Hepatocyte (in vitro differentiated cells): ENCODE results near the gene CABP4. TPM values are rescaled to one million over a fixed set of nuclear protein-coding genes. Genes with fewer than 3 reads are reported as not detected.

Experiments used
- DNase-seq: peaks from one replicate; pipeline ENCODE4 v3.0.0-alpha.2; 2016; ENCODE audit warnings: low spot score
- H2AFZ ChIP-seq: fragments of 200-600 bp; sonication (generic); 2 replicates; pipeline ENCODE4 v1.6.0; 2016; ENCODE audit warnings: antibody characterized with exemption, mild to moderate bottlenecking
- H3K27ac ChIP-seq: fragments of 200-600 bp; sonication (generic); 2 replicates; pipeline ENCODE4 v1.5.1; 2016; ENCODE audit warnings: mild to moderate bottlenecking
- H3K27me3 ChIP-seq: fragments of 200-600 bp; sonication (generic); 2 replicates; pipeline ENCODE4 v1.6.1; 2016
- H3K36me3 ChIP-seq: fragments of 200-600 bp; sonication (generic); replicated peaks from 2 replicates; pipeline ENCODE4 v1.5.1; 2016; ENCODE audit warnings: low read depth; ENCODE audit not compliant: insufficient read depth
- H3K4me1 ChIP-seq: fragments of 200-600 bp; sonication (generic); 2 replicates; pipeline ENCODE4 v1.5.1; 2016; ENCODE audit warnings: mild to moderate bottlenecking, moderate library complexity; ENCODE audit not compliant: insufficient read depth
- H3K4me2 ChIP-seq: fragments of 200-600 bp; sonication (generic); 2 replicates; pipeline ENCODE4 v1.6.0; 2016
- H3K4me3 ChIP-seq: fragments of 200-600 bp; sonication (generic); 2 replicates; pipeline ENCODE4 v1.5.1; 2016; ENCODE audit warnings: mild to moderate bottlenecking
- H3K79me2 ChIP-seq: fragments of 200-600 bp; sonication (generic); 2 replicates; pipeline ENCODE4 v1.6.0; 2017; ENCODE audit warnings: mild to moderate bottlenecking
- H3K9me2 ChIP-seq: fragments of 200-600 bp; sonication (generic); replicated peaks from 2 replicates; pipeline ENCODE4 v1.6.0; 2017; ENCODE audit warnings: mild to moderate bottlenecking; ENCODE audit not compliant: insufficient read depth
- H3K9me3 ChIP-seq: fragments of 200-600 bp; sonication (generic); 2 replicates; pipeline ENCODE4 v1.5.1; 2016; ENCODE audit warnings: low read depth, mild to moderate bottlenecking
- H4K20me1 ChIP-seq: fragments of 200-600 bp; sonication (generic); 2 replicates; pipeline ENCODE4 v1.6.0; 2016; ENCODE audit warnings: mild to moderate bottlenecking; ENCODE audit not compliant: insufficient read depth, poor library complexity, severe bottlenecking
- CTCF ChIP-seq: fragments of 200-600 bp; sonication (generic); IDR thresholded peaks from 2 replicates; pipeline ENCODE4 v1.5.1; 2016; ENCODE audit warnings: antibody characterized with exemption, mild to moderate bottlenecking; ENCODE audit not compliant: poor library complexity
- EZH2 ChIP-seq: fragments of 200-600 bp; sonication (generic); IDR thresholded peaks from 2 replicates; pipeline ENCODE4 v1.6.1; 2016; ENCODE audit warnings: antibody characterized with exemption, mild to moderate bottlenecking, borderline replicate concordance
- EZH2phosphoT487 ChIP-seq: fragments of 200-600 bp; sonication (generic); IDR thresholded peaks from one replicate; pipeline ENCODE4 v1.6.1; 2018; ENCODE audit warnings: antibody characterized with exemption, mild to moderate bottlenecking, low read depth, moderate library complexity; ENCODE audit not compliant: unreplicated experiment, severe bottlenecking
- WGBS: methylation state at CpG from one replicate; pipeline ENCODE4 v1.1.6; 2016; ENCODE audit warnings: low lambda C conversion rate; ENCODE audit errors: missing lambda C conversion rate; 5-methylcytosine and 5-hydroxymethylcytosine counted together
- polyA plus RNA-seq: library from polyadenylated mRNA; unstranded; fragments of >200 nt; fragmentation: Nextera tagmentation; extraction: Ambion mirVana; gene quantifications from 2 replicates; pipeline ENCODE4 v1.2.1, GENCODE V29; 2016
- total RNA-seq: library from RNA; depleted of rRNA; stranded (reverse); fragments of >200 nt; gene quantifications from 2 replicates; pipeline ENCODE4 v1.2.3, GENCODE V29; 2014

The CABP4 gene
- total and polyA plus RNA-seq, 2 experiments from 2014 or later, result not detected

DNA sequence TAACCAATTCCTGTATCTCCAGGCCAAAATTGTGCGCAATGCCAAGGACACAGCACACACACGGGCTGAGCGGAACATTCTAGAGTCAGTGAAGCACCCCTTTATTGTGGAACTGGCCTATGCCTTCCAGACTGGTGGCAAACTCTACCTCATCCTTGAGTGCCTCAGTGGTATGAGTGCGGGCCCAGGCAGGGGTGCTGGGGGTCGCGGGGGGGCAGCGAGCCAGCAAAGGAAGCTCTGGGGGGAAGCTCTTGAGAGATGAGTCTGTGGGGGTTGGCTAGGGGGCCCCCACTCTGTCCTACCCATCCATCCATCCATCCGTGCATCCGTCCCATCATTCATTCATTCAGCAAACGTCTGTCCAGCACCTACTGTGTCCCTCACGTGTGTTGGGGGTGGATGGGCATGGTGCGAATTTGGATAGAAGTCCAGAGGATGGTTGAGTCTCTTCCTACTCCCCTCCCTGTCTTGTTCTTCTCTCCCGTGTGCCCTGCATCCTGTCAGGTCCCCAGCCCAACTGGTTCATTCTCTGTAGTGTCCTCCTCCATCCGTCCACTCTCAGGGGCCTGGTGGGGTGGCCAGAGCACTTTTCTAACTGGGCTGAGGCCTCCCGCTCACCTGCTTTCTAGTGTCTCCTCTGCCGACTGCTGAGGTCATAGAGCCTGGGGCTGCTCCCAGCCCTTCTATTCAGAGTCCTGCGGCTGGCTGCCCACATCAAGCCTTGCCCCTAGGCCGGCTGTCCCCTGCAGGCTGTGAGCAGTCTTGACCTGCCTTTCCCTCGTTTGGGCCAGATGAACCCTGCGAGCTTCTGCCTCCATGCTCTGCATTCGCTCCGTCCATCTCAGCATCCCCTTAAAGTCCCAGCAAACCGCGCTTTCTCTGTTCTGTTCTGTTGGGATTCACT lies 23.6 kb upstream of the CABP4 start:
- no peaks in the 10 kb centered on the region for H4K20me1 ChIP-seq
- no peak overlapping the region for H3K4me3 ChIP-seq
- H3K4me1 ChIP-seq, result peaks cover 10% of the 10 kb centered on the region
- DNase-seq, result no peak
- peaks cover 24% of the 10 kb centered on the region for H3K79me2 ChIP-seq
- H3K36me3 ChIP-seq, result no peaks in the 10 kb centered on the region
- H2AFZ ChIP-seq, result no peak overlapping the region
- no peak overlapping the region for H3K27ac ChIP-seq
- no peak overlapping the region for H3K4me2 ChIP-seq
- no peaks in the 10 kb centered on the region for H3K27me3 ChIP-seq
- TF ChIP-seq EZH2 (no peak), EZH2phosphoT487 (no peak), CTCF (no peak)
- WGBS, result 97% methylated on average over 24 of the region's 24 CpGs
- no peaks in the 10 kb centered on the region for H3K9me2 ChIP-seq
- no peaks in the 10 kb centered on the region for H3K9me3 ChIP-seq

GRCh38 chr11:67432655-67433349 lies 22.4 kb upstream of the CABP4 start:
- Histone ChIP-seq H3K36me3 (no peaks in the 10 kb centered on the region), H3K27ac (no peak overlapping the region), H3K4me1 (peaks cover 7% of the 10 kb centered on the region)

DNA sequence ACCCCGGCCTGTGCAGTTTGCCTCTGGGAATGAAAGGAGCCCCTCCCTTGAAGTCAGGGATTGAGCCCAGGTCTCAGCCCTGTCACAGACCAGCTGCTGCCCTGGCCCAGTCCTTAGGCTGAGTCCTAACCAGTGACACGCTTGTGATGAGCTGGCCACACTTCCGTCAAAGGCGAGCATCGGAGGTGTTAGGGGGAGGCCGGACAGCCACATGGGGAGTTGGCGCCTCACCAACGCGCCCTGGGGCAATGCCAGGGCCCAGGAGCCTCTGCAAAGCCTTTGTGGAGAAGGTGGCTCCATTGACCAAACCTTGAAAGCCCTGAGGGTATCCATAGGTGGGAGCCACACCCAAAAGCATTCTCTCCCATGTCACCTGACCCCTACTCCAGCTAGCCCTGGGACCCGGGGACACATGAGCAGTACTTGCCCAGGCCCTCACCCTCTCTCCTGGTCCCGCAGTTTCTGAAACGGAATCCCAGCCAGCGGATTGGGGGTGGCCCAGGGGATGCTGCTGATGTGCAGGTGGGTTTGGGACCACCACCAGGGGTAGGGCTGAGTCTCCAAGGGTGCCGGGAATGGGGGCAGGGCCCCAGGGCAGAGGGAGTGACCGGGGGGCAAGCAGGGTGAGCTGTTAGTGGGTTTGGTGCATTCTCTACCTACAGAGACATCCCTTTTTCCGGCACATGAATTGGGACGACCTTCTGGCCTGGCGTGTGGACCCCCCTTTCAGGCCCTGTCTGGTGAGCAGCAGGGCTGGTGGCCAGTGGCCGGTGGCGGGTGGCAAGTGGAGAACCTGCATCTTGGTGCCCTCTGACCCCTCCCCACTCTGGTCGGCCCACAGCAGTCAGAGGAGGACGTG lies 21.4 kb upstream of the CABP4 start:
- Histone ChIP-seq H3K4me1 (peaks cover 7% of the 10 kb centered on the region), H3K27me3 (no peaks in the 10 kb centered on the region), H3K27ac (no peak overlapping the region), H3K36me3 (no peaks in the 10 kb centered on the region), H3K9me2 (no peaks in the 10 kb centered on the region), H3K9me3 (no peaks in the 10 kb centered on the region), H4K20me1 (no peaks in the 10 kb centered on the region), H3K4me2 (no peak overlapping the region), H3K4me3 (no peak overlapping the region), H3K79me2 (peaks cover 20% of the 10 kb centered on the region), H2AFZ (no peak overlapping the region)
- no peak for DNase-seq
- no peak for TF ChIP-seq CTCF
- WGBS, result 92% methylated on average over 22 of the region's 22 CpGs

More at GRCh38 chr11:67432655-67433349, 22.4 kb upstream of the CABP4 start:
- peaks cover 24% of the 10 kb centered on the region for H3K79me2 ChIP-seq
- H4K20me1 ChIP-seq, result no peaks in the 10 kb centered on the region
- H3K9me2 ChIP-seq, result no peaks in the 10 kb centered on the region
- TF ChIP-seq EZH2phosphoT487, result no peak
- no peak for TF ChIP-seq CTCF
- no peak for TF ChIP-seq EZH2
- H3K27me3 ChIP-seq, result no peaks in the 10 kb centered on the region
- DNase-seq, result no peak
- H2AFZ ChIP-seq, result no peak overlapping the region
- no peaks in the 10 kb centered on the region for H3K9me3 ChIP-seq
- 97% methylated on average over 22 of the region's 22 CpGs for WGBS
- no peak overlapping the region for H3K4me3 ChIP-seq
- no peak overlapping the region for H3K4me2 ChIP-seq
